Measurements from ENCODE around the gene ANKLE1. TPM values are rescaled to one million over a fixed set of nuclear protein-coding genes. Genes with fewer than 3 reads are reported as not detected.
A peak's percentile ranks its signal among the peaks of the same experiment; 100 is the strongest.

Gene ANKLE1
- total RNA-seq, 1 donor from 2014 or later, result not detected

- peak; percentile 99 for DNase-seq (ENCODE audit: low spot score)
These were observed 24.0 kb downstream of the ANKLE1 start, which contains the start of gene MRPL34 for GRCh38 chr19:17305517-17306284. Gene MRPL34 (plus strand): TSS chr19:17305872. CDS start chr19:17305893, 21 bp downstream.

GRCh38 chr19:17306285-17306714 is 24.6 kb downstream of the ANKLE1 start:
- no peak for DNase-seq (ENCODE audit: low spot score)

- DNase-seq (ENCODE audit: low spot score), result no peak
These were observed 26.2 kb downstream of the ANKLE1 start for GRCh38 chr19:17307876-17308377.

GRCh38 chr19:17309198-17309964 is 27.7 kb downstream of the ANKLE1 start, which contains the start of gene DDA1:
Gene DDA1 (plus strand): TSS chr19:17309563. CDS start chr19:17309655, 92 bp downstream.
- DNase-seq (ENCODE audit: low spot score), result peak; percentile 100

- no peak for DNase-seq (ENCODE audit: low spot score)
These were observed 28.3 kb downstream of the ANKLE1 start for GRCh38 chr19:17309965-17310461.

- DNase-seq (ENCODE audit: low spot score), result no peak
These were observed 29.9 kb downstream of the ANKLE1 start for GRCh38 chr19:17311455-17312188.

GRCh38 chr19:17312189-17313113 is 30.8 kb downstream of the ANKLE1 start:
- DNase-seq (ENCODE audit: low spot score), result no peak

GRCh38 chr19:17314007-17314593 is 32.4 kb downstream of the ANKLE1 start:
- no peak for DNase-seq (ENCODE audit: low spot score)

GRCh38 chr19:17318966-17319365 is 37.3 kb downstream of the ANKLE1 start:
- no peak for DNase-seq (ENCODE audit: low spot score)

- no peak for DNase-seq (ENCODE audit: low spot score)
These were observed 38.0 kb downstream of the ANKLE1 start for GRCh38 chr19:17319473-17320238.

GRCh38 chr19:17320435-17320834 is 38.7 kb downstream of the ANKLE1 start:
- no peak for DNase-seq (ENCODE audit: low spot score)

GRCh38 chr19:17321655-17322489 is 40.2 kb downstream of the ANKLE1 start:
- DNase-seq (ENCODE audit: low spot score), result no peak

- DNase-seq (ENCODE audit: low spot score), result no peak
These were observed 41.2 kb downstream of the ANKLE1 start for GRCh38 chr19:17322854-17323253.

- DNase-seq (ENCODE audit: low spot score), result no peak
These were observed 41.7 kb downstream of the ANKLE1 start for GRCh38 chr19:17323300-17323963.

- DNase-seq (ENCODE audit: low spot score), result no peak
These were observed 42.2 kb downstream of the ANKLE1 start for GRCh38 chr19:17323964-17324332.

GRCh38 chr19:17324357-17325114 is 42.8 kb downstream of the ANKLE1 start:
- DNase-seq (ENCODE audit: low spot score), result no peak

- no peak for DNase-seq (ENCODE audit: low spot score)
These were observed 43.4 kb downstream of the ANKLE1 start for GRCh38 chr19:17325133-17325532.
